Spinal cord (tissue), 10 donors: ENCODE results near the gene RARA. TPM values are rescaled to one million over a fixed set of nuclear protein-coding genes. Genes with fewer than 3 reads are reported as not detected.
"Not testable (repeated sequence)": the region's sequence is repeated elsewhere in the genome, so short reads cannot be mapped to it uniquely, and the experiment has no call there.

ENCODE experiments used
- DNase-seq, 6 donors: peaks; one replicate each; pipeline versions ENCODE4 v3.0.0 to v3.0.0-alpha.2; 2013 to 2015; ENCODE audit warnings: low spot score in 6 of 6, low read depth in 4 of 6
- H3K27ac ChIP-seq: one replicate; pipeline ENCODE4 v1.5.1; 2013; ENCODE audit warnings: low read depth, low read length, control low read depth
- H3K27me3 ChIP-seq: one replicate; pipeline ENCODE4 v1.6.1; 2013; ENCODE audit warnings: low read length; ENCODE audit not compliant: control insufficient read depth, insufficient read depth
- H3K36me3 ChIP-seq: one replicate; pipeline ENCODE4 v1.6.1; 2013; ENCODE audit warnings: low read length; ENCODE audit not compliant: control insufficient read depth, insufficient read depth
- H3K4me1 ChIP-seq: one replicate; pipeline ENCODE4 v1.6.1; 2013; ENCODE audit warnings: low read length; ENCODE audit not compliant: control insufficient read depth, insufficient read depth
- H3K4me3 ChIP-seq: one replicate; pipeline ENCODE4 v1.5.1; 2013; ENCODE audit warnings: low read depth, low read length, control low read depth
- H3K9me3 ChIP-seq: one replicate; pipeline ENCODE4 v1.6.1; 2013; ENCODE audit warnings: low read length; ENCODE audit not compliant: control insufficient read depth, insufficient read depth
- WGBS: methylation state at CpG from one replicate; pipeline ENCODE4 v1.1.5; 2013; ENCODE audit warnings: missing lambda C conversion rate; ENCODE audit not compliant: insufficient coverage; 5-methylcytosine and 5-hydroxymethylcytosine counted together
- polyA plus RNA-seq, 2 donors: library from polyadenylated mRNA; unstranded; fragments of 120-200 nt; gene quantifications; one replicate each; pipeline ENCODE4 v1.2.1, GENCODE V29; 2013; ENCODE audit not compliant: insufficient read length in 2 of 2
- total RNA-seq, 2 donors: library from RNA; depleted of rRNA in 1 of 2; stranded (reverse); fragments of 120-200 nt in 1 of 2; fragments of >200 nt in 1 of 2; gene quantifications; one replicate each; pipeline versions ENCODE4 v1.2.3 to v1.2.4, GENCODE V29; 2013 to 2014
- donor health status: healthy.

The RARA gene
- total and polyA plus RNA-seq, 4 donors, result 10.2 to 54.5 (median 36.9) TPM

DNA sequence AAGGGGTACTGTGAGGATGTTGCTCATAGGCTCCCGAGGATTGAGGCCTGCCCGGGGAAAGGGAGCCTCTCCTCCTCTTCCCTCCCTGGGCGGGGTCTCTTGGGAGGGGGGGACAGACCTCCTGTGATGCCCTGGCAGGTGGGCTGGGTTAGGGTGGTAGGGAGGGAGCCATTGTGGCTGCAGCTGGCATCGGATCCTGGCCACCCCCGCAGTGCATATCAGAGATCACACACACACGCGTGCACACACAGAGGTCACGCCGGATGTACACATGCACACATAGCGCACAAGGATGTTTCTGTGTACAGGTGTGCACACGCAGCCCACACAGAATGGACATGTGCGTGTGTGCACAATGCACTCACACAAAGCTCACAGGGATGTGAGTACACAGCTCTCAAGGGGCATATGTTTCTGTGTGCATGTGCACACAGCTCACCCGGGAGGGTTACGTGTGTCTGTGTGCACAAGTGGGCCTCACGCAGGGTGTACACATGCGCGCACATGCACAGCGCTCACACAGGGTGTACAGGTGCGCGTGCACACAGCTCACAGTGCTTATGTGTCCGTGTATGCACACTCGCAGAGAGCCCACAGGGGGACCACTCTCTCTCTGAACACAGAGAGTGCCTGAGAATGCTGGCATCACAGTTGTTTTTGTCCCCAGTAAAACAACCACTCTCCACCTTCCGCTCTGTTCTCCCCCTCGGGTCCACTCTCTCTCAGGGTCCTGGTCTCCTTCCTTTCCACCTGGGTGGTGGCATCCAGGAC is 53.1 kb downstream of the RARA start:
- H3K36me3 ChIP-seq, result peaks cover 3% of the 10 kb centered on the region
- peak overlapping the region; percentile 18 for H3K4me3 ChIP-seq
- peaks cover 34% of the 10 kb centered on the region for H3K27me3 ChIP-seq
- no peak for DNase-seq
- peaks cover 38% of the 10 kb centered on the region for H3K4me1 ChIP-seq
- WGBS, result 62% methylated on average over 20 of the region's 24 CpGs
- H3K27ac ChIP-seq, result no peak overlapping the region
- no peaks in the 10 kb centered on the region for H3K9me3 ChIP-seq

DNA sequence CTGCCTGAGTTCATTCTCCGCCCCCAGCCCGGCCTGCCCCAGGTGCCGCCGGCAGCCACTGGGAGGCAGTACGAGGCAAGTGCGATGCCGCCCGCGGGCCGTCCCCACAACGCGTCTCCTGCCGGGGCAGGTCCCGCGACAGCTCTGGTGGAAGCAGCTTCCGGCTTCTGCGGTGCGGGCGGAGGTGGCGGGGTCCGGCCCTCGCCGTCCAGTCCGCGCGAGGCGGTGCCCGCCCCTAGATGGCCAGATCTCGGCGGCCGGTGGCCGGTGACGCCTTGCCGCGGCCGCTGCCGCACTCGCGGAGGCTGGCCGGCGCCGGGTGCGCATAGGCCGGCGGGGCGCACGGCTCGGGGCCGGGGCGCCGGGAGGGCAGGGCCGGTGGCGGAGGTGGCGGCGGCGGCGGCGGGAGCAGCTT is 53.7 kb downstream of the RARA start:
- Histone ChIP-seq H3K9me3 (no peaks in the 10 kb centered on the region), H3K27me3 (peaks cover 34% of the 10 kb centered on the region), H3K4me1 (peaks cover 32% of the 10 kb centered on the region), H3K27ac (no peak overlapping the region), H3K4me3 (peak overlapping the region; percentile 18), H3K36me3 (peaks cover under 1% of the 10 kb centered on the region)
- peak in 2 of 6 donors; percentile 76 to 86 for DNase-seq
- WGBS, result under 1% methylated on average over 58 of the region's 58 CpGs

DNA sequence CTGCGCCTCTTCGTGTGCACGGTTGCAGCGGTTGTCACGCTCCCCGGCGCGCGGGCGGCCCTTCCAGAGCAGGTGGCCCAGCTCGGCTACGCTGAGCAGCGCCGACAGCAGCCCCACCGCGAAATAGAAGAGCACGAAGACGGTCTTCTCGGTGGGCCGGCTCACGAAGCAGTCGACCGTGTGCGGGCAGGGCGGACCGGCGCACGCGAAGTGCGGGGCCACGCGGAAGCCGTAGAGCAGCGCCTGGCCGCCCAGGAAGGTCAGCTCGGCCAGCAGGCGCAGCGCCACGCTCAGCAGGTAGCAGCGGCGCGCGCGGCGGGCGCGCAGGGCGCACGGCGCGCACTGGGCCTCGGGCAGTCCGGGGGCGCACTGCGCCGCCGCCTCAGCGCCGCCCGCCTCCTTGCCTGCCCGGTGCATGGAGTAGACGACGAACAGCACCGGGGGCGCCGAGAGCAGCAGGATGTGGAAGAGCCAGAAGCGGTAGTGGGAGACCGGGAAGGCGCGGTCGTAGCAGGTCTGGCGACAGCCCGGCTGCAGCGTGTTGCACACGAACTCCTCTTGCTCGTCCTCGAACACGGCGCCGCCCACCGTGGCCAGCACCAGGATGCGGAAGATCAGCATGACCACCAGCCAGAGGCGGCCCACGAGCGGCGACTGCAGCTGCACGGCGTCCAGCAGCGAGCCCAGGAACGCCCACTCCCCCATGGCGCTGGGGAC is 54.3 kb downstream of the RARA start:
- H3K4me3 ChIP-seq, result peak overlapping the region; percentile 40
- no peak overlapping the region for H3K27ac ChIP-seq
- no peaks in the 10 kb centered on the region for H3K9me3 ChIP-seq
- H3K27me3 ChIP-seq, result peaks cover 34% of the 10 kb centered on the region
- H3K36me3 ChIP-seq, result no peaks in the 10 kb centered on the region
- H3K4me1 ChIP-seq, result peaks cover 27% of the 10 kb centered on the region
- peak in 2 of 6 donors; percentile 55 to 71 for DNase-seq
- under 1% methylated on average over 91 of the region's 91 CpGs for WGBS

DNA sequence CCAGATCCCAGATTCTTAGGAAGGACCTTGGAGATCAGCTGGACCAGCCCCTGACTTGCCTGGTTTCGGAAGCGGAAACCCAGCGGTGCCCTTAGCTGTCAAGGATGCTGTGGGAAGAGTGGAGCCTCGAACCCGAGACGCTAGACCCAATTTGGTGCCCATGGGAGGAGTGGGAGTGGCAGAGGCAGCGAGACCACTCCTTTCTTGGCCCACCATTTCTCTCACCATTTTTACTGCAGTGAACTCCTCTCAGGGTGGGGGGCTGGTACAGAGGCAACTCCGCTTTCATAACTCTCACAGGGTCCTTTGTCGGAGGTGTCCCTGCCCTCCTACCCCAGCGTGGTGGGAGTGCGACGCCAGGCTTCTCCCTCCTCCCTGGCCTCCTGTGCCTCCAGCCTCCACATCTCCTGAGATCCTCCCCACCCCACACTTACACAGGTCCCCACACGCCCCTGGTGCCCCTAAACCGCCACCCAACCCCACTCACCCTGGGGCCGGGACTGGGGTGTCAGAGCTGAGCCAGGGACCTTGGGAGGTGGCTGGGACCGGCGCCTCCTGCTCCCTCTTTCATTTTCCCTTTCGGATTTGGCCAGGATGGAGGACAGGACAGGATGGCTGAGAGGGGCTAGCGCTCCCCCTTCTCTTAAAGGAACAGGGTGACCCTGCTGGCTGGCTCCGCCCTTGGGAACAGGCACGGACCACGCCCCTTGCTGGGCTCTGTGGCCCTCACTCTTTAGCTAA is 55.3 kb downstream of the RARA start, which contains the start of gene GJD3:
Gene GJD3 (minus strand): TSS at position 617 of the 741 bp plus-strand sequence. CDS start 922 bp downstream, outside the sequence.
- peak within 1 kb of the TSS; percentile 40 for H3K4me3 ChIP-seq
- WGBS, result 22% methylated on average over 17 of the region's 22 CpGs
- peak in 1 of 6 donors; percentile 10 for DNase-seq
- peaks cover 24% of the 10 kb centered on the region for H3K4me1 ChIP-seq
- peaks cover 34% of the 10 kb centered on the region for H3K27me3 ChIP-seq
- H3K9me3 ChIP-seq, result no peaks in the 10 kb centered on the region
- H3K36me3 ChIP-seq, result no peaks in the 10 kb centered on the region
- H3K27ac ChIP-seq, result no peak within 1 kb of the TSS

DNA sequence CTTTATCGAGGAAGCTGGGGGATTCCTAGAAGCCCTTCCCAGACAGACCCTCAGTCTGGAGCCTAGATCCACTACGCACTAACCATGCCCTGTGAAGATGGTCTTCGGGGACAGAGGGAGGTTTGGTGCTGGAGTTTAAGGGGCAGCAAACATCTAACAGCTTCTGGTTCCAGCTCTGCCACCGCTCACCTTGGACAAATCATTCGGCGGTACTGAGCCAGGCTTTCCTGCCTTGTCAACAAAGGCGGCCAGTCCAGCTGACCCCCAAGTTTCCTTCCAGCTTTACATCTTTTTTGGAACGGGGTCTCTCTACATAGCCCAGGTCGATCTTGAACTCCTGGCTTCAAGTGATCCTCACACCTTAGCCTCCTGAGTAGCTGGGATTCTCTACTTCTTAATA is 55.9 kb downstream of the RARA start:
- 80% methylated on average over 7 of the region's 9 CpGs for WGBS
- no peaks in the 10 kb centered on the region for H3K9me3 ChIP-seq
- H3K4me3 ChIP-seq, result no peak overlapping the region
- DNase-seq, result no peak
- peaks cover 34% of the 10 kb centered on the region for H3K27me3 ChIP-seq
- H3K27ac ChIP-seq, result no peak overlapping the region
- no peaks in the 10 kb centered on the region for H3K36me3 ChIP-seq
- peaks cover 24% of the 10 kb centered on the region for H3K4me1 ChIP-seq

DNA sequence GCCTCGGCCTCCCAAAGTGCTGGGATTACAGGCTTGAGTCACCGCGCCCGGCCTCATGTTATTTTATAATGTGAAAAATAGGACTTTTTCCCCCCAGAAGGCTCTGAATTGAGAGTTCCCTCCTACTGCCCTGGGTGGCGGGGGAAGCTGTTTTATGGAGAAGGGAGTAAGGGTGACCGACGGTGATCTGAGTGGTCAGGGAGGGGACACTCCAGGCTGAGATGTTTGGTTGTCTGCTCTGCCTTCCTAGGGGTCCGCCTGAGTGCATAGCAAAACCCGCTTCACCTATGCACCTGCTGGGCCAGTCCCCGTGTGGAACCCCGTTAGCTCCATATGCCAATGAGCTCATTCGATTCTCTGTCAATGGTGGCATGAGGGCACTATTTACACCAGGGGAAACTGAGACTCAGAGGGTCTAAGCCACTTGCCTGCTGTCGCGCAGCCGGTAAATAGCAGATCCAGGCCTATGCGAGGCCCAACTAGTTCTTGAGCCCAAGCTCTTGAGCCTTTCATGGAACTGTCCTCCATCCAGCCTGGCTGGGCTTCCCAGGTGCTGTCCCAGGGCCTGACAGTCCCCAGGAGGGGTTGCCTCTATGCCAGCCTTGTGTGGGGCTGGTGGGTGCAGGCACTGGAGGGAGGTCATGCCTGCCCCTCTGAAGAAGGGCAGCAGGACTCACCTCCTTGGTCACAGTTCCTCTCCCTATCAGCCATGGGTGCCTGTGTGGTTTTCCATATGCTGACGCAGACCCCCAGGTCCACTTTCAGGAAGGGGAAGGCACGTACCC is 57.3 kb downstream of the RARA start:
- H3K27me3 ChIP-seq, result peaks cover 27% of the 10 kb centered on the region
- H3K36me3 ChIP-seq, result no peaks in the 10 kb centered on the region
- DNase-seq, result no peak
- no peak overlapping the region for H3K27ac ChIP-seq
- 88% methylated on average over 10 of the region's 18 CpGs for WGBS
- H3K9me3 ChIP-seq, result no peaks in the 10 kb centered on the region
- peaks cover 24% of the 10 kb centered on the region for H3K4me1 ChIP-seq
- no peak overlapping the region for H3K4me3 ChIP-seq

DNA sequence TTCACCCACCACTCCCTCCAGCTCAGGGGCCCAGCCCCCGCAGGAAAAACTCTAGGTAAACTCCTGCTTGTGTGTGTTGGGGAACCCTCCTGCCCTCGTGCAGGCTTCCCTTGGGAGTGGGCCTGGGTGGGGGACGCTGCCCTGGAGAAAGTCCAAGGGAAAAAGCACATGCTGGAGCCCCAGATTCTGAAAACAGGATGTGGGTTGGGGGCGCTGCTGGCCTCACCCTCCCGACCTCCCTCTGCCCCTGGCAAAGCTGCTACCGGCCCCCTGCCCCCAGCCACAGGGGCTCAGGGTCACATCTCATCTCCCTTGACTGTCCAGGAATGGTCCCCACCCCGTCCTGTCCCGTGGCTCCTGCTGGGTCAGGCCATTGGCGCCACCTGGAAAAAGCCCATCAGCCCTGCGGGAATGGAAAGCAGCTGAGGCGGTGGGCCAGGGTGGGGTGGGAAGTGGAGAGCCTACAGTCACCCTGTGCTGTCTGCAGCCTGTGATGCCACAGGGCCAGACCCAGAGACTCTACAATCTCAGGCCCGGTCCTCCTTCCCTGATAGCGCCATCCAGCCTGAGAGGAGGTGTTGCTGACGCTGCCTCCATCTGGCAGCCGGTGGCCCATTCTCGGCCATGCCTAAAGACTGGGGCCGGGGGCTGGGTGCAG is 58.0 kb downstream of the RARA start:
- Histone ChIP-seq H3K4me1 (peaks cover 22% of the 10 kb centered on the region), H3K9me3 (no peaks in the 10 kb centered on the region), H3K27ac (no peak overlapping the region), H3K4me3 (no peak overlapping the region), H3K27me3 (peaks cover 20% of the 10 kb centered on the region), H3K36me3 (no peaks in the 10 kb centered on the region)
- DNase-seq, result no peak
- WGBS, result 74% methylated on average over 14 of the region's 17 CpGs

DNA sequence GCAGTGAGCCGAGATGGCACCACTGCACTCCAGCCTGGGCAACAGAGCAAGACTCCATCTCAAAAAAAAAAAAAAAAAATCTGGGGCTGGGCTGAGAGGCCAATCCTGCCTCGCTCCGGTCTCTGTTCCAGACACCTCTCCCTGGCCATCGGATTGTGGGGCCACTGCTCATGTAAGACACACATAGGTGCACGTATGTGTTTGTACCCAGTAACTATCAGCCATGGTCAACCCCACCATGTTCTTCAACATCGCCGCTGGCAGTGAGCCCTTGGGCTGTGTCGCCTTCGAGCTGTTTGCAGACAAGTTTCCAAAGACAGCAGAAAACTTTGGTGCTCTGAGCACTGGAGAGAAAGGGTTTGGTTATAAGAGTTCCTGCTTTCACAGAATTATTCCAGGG is 58.7 kb downstream of the RARA start:
- H3K9me3 ChIP-seq, DNase-seq, H3K36me3 ChIP-seq, H3K27ac ChIP-seq, H3K4me3 ChIP-seq: not testable (repeated sequence)
- WGBS, result 100% methylated on average over 8 of the region's 9 CpGs
- H3K27me3 ChIP-seq, result peaks cover 14% of the 10 kb centered on the region
- H3K4me1 ChIP-seq, result peaks cover 15% of the 10 kb centered on the region
